Measurements from ENCODE around the gene PKNOX1.
"Not testable (repeated sequence)": the region's sequence is repeated elsewhere in the genome, so short reads cannot be mapped to it uniquely, and the experiment has no call there.

The PKNOX1 gene

GRCh38 chr21:43020771-43021170 is 46.4 kb downstream of the PKNOX1 start:
- DNase-seq (ENCODE audit: low spot score) = no peak

- no peak for DNase-seq (ENCODE audit: low spot score)
Observed at GRCh38 chr21:43021191-43021590, 46.8 kb downstream of the PKNOX1 start.

GRCh38 chr21:43021756-43022600 is 47.6 kb downstream of the PKNOX1 start:
- no peak for DNase-seq (ENCODE audit: low spot score)

- DNase-seq (ENCODE audit: low spot score) = no peak
Observed at GRCh38 chr21:43023175-43023574, 48.8 kb downstream of the PKNOX1 start.

GRCh38 chr21:43024439-43025136 is 50.2 kb downstream of the PKNOX1 start:
- no peak for DNase-seq (ENCODE audit: low spot score)

- no peak for DNase-seq (ENCODE audit: low spot score)
Observed at GRCh38 chr21:43025636-43026180, 51.3 kb downstream of the PKNOX1 start.

- DNase-seq (ENCODE audit: low spot score) = no peak
Observed at GRCh38 chr21:43027846-43028731, 53.7 kb downstream of the PKNOX1 start.

- DNase-seq (ENCODE audit: low spot score) = no peak
Observed at GRCh38 chr21:43029785-43030184, 55.4 kb downstream of the PKNOX1 start.

GRCh38 chr21:43031121-43031619 is 56.8 kb downstream of the PKNOX1 start:
- DNase-seq (ENCODE audit: low spot score) = no peak

- DNase-seq (ENCODE audit: low spot score) = no peak
Observed at GRCh38 chr21:43034101-43034500, 59.7 kb downstream of the PKNOX1 start.

- no peak for DNase-seq (ENCODE audit: low spot score)
Observed at GRCh38 chr21:43034826-43035225, 60.5 kb downstream of the PKNOX1 start.

GRCh38 chr21:43036889-43037288 is 62.5 kb downstream of the PKNOX1 start:
- DNase-seq (ENCODE audit: low spot score) = not testable (repeated sequence)

GRCh38 chr21:43037918-43038658 is 63.7 kb downstream of the PKNOX1 start:
- DNase-seq (ENCODE audit: low spot score) = not testable (repeated sequence)

- DNase-seq (ENCODE audit: low spot score) = not testable (repeated sequence)
Observed at GRCh38 chr21:43038659-43039044, 64.3 kb downstream of the PKNOX1 start.

- not testable (repeated sequence) for DNase-seq (ENCODE audit: low spot score)
Observed at GRCh38 chr21:43042169-43042568, 67.8 kb downstream of the PKNOX1 start.

- DNase-seq (ENCODE audit: low spot score) = not testable (repeated sequence)
Observed at GRCh38 chr21:43043291-43043690, 68.9 kb downstream of the PKNOX1 start.

- DNase-seq (ENCODE audit: low spot score) = not testable (repeated sequence)
Observed at GRCh38 chr21:43044547-43044946, 70.2 kb downstream of the PKNOX1 start.

GRCh38 chr21:43045165-43045875 is 71.0 kb downstream of the PKNOX1 start:
- not testable (repeated sequence) for DNase-seq (ENCODE audit: low spot score)

GRCh38 chr21:43045876-43046821 is 71.8 kb downstream of the PKNOX1 start:
- not testable (repeated sequence) for DNase-seq (ENCODE audit: low spot score)

Data from RKO (cell line).